ENCODE results near the gene RAB11FIP4.

The RAB11FIP4 gene

GRCh38 chr17:31496097-31496496, 104.6 kb downstream of the RAB11FIP4 start:
- TF ChIP-seq EZH2 (IDR thresholded peaks at IDR 0.05; ENCODE audit: borderline replicate concordance, low read depth, low read length, severe bottlenecking) (no peak), CTCF (IDR thresholded peaks at IDR 0.05; ENCODE audit: borderline replicate concordance, extremely low read depth, low read length, poor library complexity, severe bottlenecking) (no peak)
- H2AFZ ChIP-seq (ENCODE audit: low read depth, low read length): no peak overlapping the region
- ATAC-seq (ENCODE audit: insufficient read depth, low read depth) (no peak), DNase-seq (no peak)
- H3K27ac ChIP-seq (ENCODE audit: low read length): no peak overlapping the region
- no peaks in the 10 kb centered on the region for H3K9me3 ChIP-seq (ENCODE audit: insufficient read depth, low read length, severe bottlenecking)
- H3K4me1 ChIP-seq (ENCODE audit: insufficient read depth, low read length): no peaks in the 10 kb centered on the region
- H3K4me3 ChIP-seq (ENCODE audit: low read depth in 1 of 2, low read length in 2 of 2): no peak overlapping the region
- no peak overlapping the region for H3K4me2 ChIP-seq (ENCODE audit: insufficient read depth, low read length)
- H3K79me2 ChIP-seq (ENCODE audit: insufficient read depth, low read length): no peaks in the 10 kb centered on the region
- H3K36me3 ChIP-seq (ENCODE audit: insufficient read depth, low read length): no peaks in the 10 kb centered on the region
- peaks cover 19% of the 10 kb centered on the region for H3K27me3 ChIP-seq (ENCODE audit: insufficient read depth, low read length, poor library complexity)
- no peak overlapping the region for H3K9ac ChIP-seq (ENCODE audit: low read depth, low read length)
- no peaks in the 10 kb centered on the region; the same call in 1 of the 2 replicates for H4K20me1 ChIP-seq (ENCODE audit: insufficient read depth, low read length)

- Histone ChIP-seq H4K20me1 (ENCODE audit: insufficient read depth, low read length) (no peaks in the 10 kb centered on the region; the same call in 1 of the 2 replicates), H3K9ac (ENCODE audit: low read depth, low read length) (no peak overlapping the region), H3K27me3 (ENCODE audit: insufficient read depth, low read length, poor library complexity) (peaks cover 19% of the 10 kb centered on the region), H2AFZ (ENCODE audit: low read depth, low read length) (no peak overlapping the region), H3K4me3 (ENCODE audit: low read depth in 1 of 2, low read length in 2 of 2) (no peak overlapping the region), H3K27ac (ENCODE audit: low read length) (no peak overlapping the region), H3K79me2 (ENCODE audit: insufficient read depth, low read length) (no peaks in the 10 kb centered on the region), H3K4me1 (ENCODE audit: insufficient read depth, low read length) (no peaks in the 10 kb centered on the region), H3K4me2 (ENCODE audit: insufficient read depth, low read length) (no peak overlapping the region), H3K9me3 (ENCODE audit: insufficient read depth, low read length, severe bottlenecking) (no peaks in the 10 kb centered on the region), H3K36me3 (ENCODE audit: insufficient read depth, low read length) (no peaks in the 10 kb centered on the region)
- DNase-seq: no peak
- no peak for ATAC-seq (ENCODE audit: insufficient read depth, low read depth)
- TF ChIP-seq EZH2 (IDR thresholded peaks at IDR 0.05; ENCODE audit: borderline replicate concordance, low read depth, low read length, severe bottlenecking) (no peak), CTCF (IDR thresholded peaks at IDR 0.05; ENCODE audit: borderline replicate concordance, extremely low read depth, low read length, poor library complexity, severe bottlenecking) (no peak)
Observed at GRCh38 chr17:31496601-31497000, 105.1 kb downstream of the RAB11FIP4 start.

GRCh38 chr17:31497431-31497830, 106.0 kb downstream of the RAB11FIP4 start:
- Histone ChIP-seq H3K9ac (ENCODE audit: low read depth, low read length) (no peak overlapping the region), H3K4me3 (ENCODE audit: low read depth in 1 of 2, low read length in 2 of 2) (no peak overlapping the region), H2AFZ (ENCODE audit: low read depth, low read length) (no peak overlapping the region), H4K20me1 (ENCODE audit: insufficient read depth, low read length) (no peaks in the 10 kb centered on the region; the same call in 1 of the 2 replicates), H3K27ac (ENCODE audit: low read length) (no peak overlapping the region), H3K4me2 (ENCODE audit: insufficient read depth, low read length) (no peak overlapping the region), H3K79me2 (ENCODE audit: insufficient read depth, low read length) (no peaks in the 10 kb centered on the region), H3K4me1 (ENCODE audit: insufficient read depth, low read length) (no peaks in the 10 kb centered on the region), H3K36me3 (ENCODE audit: insufficient read depth, low read length) (no peaks in the 10 kb centered on the region), H3K9me3 (ENCODE audit: insufficient read depth, low read length, severe bottlenecking) (no peaks in the 10 kb centered on the region), H3K27me3 (ENCODE audit: insufficient read depth, low read length, poor library complexity) (peaks cover 19% of the 10 kb centered on the region)
- DNase-seq (no peak), ATAC-seq (ENCODE audit: insufficient read depth, low read depth) (no peak)
- TF ChIP-seq EZH2 (IDR thresholded peaks at IDR 0.05; ENCODE audit: borderline replicate concordance, low read depth, low read length, severe bottlenecking) (no peak), CTCF (IDR thresholded peaks at IDR 0.05; ENCODE audit: borderline replicate concordance, extremely low read depth, low read length, poor library complexity, severe bottlenecking) (no peak)
